GM06990 (cell line): ENCODE results near the gene STK11.

Experiments
- DNase-seq: peaks from one replicate; pipeline ENCODE4 v3.0.0-alpha.2; 2011; ENCODE audit not compliant: insufficient read length; ENCODE audit errors: extremely low read depth
- H3K27me3 ChIP-seq: replicated peaks from 2 replicates; pipeline ENCODE4 v1.6.0; 2011; ENCODE audit warnings: low read length; ENCODE audit not compliant: control insufficient read depth, insufficient read depth
- H3K36me3 ChIP-seq: 2 replicates; pipeline ENCODE4 v1.5.1; 2011; ENCODE audit warnings: low read length; ENCODE audit not compliant: control insufficient read depth, insufficient read depth
- H3K4me3 ChIP-seq: replicated peaks from 2 replicates; pipeline ENCODE4 v1.5.1; 2011; ENCODE audit warnings: low read depth, mild to moderate bottlenecking, control low read depth, low read length
- TF ChIP-seq, protein P1 (sequence below): IDR thresholded peaks from 2 replicates; pipeline ENCODE4 v1.5.1; 2011; ENCODE audit warnings: low read length, control low read depth, mild to moderate bottlenecking, inconsistent platforms; ENCODE audit not compliant: insufficient read depth, poor library complexity, severe bottlenecking

Gene STK11

DNA sequence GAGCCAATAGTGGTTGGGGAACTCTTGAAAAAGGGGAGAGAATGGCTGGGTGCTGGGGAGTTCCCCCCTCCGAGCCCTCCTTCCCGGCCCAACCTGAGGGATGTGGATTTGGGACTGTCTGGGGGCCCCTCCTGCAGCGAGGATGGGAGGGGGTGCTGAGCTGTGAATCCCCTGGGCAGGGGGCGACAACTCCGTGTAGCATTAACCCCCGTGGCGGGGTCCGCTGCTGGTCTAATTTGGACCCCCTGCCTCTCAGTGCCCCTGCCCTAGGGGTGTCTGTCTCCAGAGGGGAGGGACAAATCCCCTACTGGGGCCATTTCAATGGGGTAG is 52.5 kb downstream of the STK11 start:
- TF ChIP-seq, protein P1, sequence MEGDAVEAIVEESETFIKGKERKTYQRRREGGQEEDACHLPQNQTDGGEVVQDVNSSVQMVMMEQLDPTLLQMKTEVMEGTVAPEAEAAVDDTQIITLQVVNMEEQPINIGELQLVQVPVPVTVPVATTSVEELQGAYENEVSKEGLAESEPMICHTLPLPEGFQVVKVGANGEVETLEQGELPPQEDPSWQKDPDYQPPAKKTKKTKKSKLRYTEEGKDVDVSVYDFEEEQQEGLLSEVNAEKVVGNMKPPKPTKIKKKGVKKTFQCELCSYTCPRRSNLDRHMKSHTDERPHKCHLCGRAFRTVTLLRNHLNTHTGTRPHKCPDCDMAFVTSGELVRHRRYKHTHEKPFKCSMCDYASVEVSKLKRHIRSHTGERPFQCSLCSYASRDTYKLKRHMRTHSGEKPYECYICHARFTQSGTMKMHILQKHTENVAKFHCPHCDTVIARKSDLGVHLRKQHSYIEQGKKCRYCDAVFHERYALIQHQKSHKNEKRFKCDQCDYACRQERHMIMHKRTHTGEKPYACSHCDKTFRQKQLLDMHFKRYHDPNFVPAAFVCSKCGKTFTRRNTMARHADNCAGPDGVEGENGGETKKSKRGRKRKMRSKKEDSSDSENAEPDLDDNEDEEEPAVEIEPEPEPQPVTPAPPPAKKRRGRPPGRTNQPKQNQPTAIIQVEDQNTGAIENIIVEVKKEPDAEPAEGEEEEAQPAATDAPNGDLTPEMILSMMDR, result no peak
- no peak for DNase-seq
- peaks cover 30% of the 10 kb centered on the region for H3K36me3 ChIP-seq
- H3K4me3 ChIP-seq, result no peak overlapping the region; the same call in none of the 2 replicates
- H3K27me3 ChIP-seq, result no peaks in the 10 kb centered on the region

DNA sequence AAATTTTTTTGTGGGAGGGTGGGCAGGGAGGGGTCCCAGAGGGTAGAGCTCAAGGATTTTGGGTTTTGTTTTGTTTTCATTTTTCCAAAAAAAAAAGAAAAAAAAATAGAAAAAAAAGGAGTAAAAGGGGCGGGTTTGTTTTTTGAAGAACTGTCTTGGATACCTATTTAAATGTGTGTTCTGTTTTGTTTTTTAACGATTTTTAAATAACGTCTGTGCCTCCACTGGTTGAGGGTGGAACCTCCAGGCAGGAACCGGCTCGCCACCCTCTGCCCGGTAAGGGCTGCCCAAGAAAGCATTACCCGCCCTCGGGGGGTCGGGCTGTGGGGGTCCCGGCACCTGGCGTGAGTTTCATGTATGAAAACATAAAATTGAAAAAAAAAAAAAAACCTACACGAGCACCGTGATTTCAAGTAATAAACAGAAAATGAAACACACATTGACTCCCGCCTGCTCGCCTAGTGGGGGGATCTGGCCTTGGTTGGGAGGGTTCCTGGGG is 53.2 kb downstream of the STK11 start:
- TF ChIP-seq, protein P1, result no peak
- Histone ChIP-seq H3K4me3 (peak overlapping the region; percentile 69), H3K36me3 (peaks cover 30% of the 10 kb centered on the region), H3K27me3 (no peaks in the 10 kb centered on the region)
- DNase-seq, result no peak

DNA sequence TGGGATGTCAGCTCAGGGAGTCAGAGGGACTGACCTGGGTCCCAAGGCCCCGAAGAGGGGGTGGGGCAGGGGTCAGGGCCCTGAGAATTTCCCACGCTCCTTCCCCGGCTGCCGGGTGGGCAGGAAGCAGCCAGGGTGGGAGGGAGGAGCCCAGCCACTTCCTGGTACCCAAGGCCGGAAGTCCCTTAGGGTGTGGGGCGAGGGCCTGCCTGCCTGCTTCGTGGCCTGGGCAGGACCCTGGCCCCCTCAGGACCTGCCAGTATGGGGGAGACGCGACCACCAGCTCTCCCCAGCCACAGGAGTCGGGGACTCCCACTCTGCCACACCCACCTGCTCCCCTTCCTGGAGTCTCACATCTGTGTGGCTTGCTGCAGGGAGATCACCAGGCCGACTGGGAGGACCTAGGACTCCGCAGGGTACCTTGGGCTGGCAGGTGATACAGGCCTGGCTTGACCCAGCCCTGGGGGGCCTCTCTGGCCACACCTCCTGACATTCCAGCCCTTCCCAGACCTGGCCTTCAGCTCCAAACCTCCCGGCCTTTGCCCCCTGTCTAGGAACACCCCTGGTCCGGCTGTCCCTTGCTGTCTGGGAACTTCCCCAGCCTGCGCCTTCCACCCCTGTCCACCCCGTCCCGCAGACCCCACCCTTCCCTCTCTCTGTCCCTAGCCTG is 53.8 kb downstream of the STK11 start:
- peak; percentile 87 for DNase-seq
- Histone ChIP-seq H3K36me3 (peaks cover 26% of the 10 kb centered on the region), H3K4me3 (peak overlapping the region; percentile 69), H3K27me3 (no peaks in the 10 kb centered on the region)
- TF ChIP-seq, protein P1, result no peak

DNA sequence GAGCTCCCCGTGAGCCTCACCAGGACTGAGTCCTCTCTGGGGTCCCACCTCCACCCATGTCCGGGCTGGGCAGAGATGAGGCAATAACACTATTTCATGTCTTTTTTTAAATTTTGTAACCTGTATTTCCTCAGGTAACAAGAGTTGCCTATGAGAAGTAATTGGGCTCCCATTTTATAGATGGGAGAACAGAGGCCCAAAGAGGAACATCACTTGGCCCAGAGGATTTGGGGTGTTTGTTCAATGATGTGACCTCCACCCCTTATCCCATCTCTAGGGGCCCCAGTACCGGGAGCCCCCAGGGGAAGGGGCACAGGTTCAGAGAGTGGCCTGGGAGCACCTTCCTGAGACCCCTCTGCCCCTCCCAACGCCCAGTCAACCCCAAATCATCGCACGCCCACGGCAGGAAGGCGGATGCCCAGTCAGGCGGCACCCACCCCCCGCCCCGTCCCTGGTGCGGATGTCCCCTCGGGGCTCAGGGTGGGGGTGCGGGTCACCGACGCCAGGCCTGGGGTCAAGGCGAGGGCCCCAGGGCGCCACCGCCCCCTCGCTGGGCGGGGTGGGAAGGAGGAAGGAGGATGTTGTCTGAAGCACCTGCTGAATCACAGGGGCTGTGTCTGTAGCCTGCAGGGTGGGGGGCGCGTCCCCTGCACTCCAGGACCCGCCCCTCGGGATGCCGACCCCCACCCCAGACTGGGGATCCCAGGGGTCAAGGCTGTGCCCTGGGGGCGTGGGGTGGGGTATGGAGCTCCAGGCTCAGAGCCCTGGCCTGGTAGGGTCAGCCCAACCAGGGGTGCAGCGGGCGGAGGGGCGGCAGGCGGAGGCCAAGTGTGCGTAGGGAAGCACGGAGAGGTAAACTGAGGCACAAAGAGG is 54.5 kb downstream of the STK11 start:
- Histone ChIP-seq H3K4me3 (peak overlapping the region; percentile 69), H3K36me3 (peaks cover 19% of the 10 kb centered on the region), H3K27me3 (no peaks in the 10 kb centered on the region)
- TF ChIP-seq, protein P1, result no peak
- DNase-seq, result peak; percentile 79

DNA sequence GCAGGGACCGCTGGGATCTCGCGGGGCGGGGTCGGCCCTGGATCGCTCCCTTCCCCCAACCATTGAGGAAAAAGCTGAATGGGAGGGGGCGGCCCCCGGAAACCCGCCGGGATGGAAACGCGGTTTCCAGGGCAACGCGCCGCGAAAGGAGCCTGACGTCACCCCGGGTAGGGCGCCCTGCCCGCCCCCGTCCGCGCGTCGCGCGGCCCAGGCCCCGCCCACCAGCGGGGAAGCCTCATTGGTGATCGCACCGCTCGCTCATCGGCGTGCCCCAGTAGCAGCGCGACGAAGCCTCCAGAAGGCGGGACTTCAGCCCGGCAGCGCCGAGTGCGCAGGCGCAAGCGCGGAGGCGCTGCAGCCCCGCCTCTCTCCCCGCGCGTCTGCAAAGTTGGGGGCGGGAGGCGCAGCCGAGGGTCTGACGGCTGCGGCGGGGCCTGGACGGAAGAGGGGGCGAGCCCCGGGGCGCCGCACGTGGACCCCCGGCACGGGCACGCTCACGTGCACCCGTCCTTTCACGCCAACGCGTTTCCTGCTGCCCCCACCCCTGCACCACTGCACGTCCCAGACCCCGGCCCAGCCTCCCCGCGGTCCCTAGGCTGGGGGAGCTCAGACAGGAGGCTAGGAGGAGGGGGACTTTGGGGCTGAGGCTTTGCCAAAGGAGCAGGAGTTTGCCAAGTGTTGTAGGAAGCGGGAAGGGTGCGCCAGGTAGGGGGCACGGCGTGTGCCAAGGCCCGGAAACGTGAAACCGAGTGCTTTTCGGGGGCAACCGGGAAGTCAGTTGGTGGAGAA is 55.4 kb downstream of the STK11 start:
- H3K36me3 ChIP-seq, result peaks cover 10% of the 10 kb centered on the region
- H3K27me3 ChIP-seq, result no peaks in the 10 kb centered on the region
- DNase-seq, result peak; percentile 99
- peak overlapping the region; percentile 81 for H3K4me3 ChIP-seq
- TF ChIP-seq, protein P1, result no peak
